NK-92 (cell line): Measurements from ENCODE around the gene AREL1.

ENCODE experiments used
- DNase-seq: peaks from one replicate; lab custom pipeline; 2025; ENCODE audit not compliant: unreplicated experiment; lab: John Stamatoyannopoulos, UW

Gene AREL1

GRCh38 chr14:74614508-74615495, 98.1 kb downstream of the AREL1 start:
- DNase-seq, result no peak

GRCh38 chr14:74613211-74613914, 99.5 kb downstream of the AREL1 start:
- no peak for DNase-seq

- DNase-seq, result peak; percentile 8
Observed at GRCh38 chr14:74612350-74613021, 100.4 kb downstream of the AREL1 start.

- DNase-seq, result no peak
Observed at GRCh38 chr14:74611650-74612349, 101.1 kb downstream of the AREL1 start, which contains the start of gene LTBP2. Gene LTBP2 (minus strand): TSS chr14:74612237. CDS start chr14:74611944, 293 bp downstream.
